GM21390 (cell line): ENCODE data around the gene DCAF10.
"Not testable (repeated sequence)": the region's sequence is repeated elsewhere in the genome, so short reads cannot be mapped to it uniquely, and the experiment has no call there.

ENCODE experiments used
- ATAC-seq: cut with Tn5 transposase; IDR thresholded peaks from one replicate; pipeline ENCODE4 v1.9.1; 2021; ENCODE audit not compliant: unreplicated experiment

DCAF10 gene

DNA sequence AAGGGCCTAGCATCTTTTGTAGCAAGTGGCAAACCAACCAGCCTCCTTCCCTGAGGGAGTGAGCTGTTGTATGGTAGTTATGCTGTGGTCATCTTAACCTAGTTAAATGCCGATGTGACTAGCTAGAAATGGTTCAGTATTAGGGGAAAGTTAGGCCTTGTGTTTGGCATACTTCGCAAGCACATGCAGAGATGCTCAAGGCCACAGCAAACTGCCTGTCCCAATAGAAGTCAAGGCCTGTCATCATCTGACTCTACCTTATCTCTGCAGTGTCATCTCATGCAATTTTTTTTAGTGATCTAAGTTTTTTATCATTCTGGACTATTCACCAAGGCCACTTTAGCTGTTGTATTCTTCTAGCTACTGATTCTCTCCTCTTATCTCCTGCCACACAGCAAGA lies 10.5 kb upstream of the DCAF10 start:
- ATAC-seq: no peak

DNA sequence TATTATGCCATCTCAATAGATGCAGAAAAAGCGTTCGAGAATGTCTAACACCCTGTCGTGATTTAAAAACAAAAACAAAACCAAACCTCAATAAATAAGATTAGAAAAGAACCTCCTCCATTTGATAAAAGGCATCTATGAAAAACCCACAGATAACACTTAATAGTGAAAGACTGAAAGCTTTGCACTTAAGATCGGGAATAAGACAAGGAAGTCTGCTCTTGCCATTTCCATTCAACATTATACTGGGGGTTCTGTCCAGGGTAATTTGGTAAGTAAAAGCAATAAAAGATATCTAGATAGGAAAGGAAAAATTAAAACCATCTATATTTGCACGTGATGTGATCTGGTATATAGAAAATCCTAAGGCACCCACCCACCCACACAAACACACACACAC lies 8.5 kb upstream of the DCAF10 start:
- ATAC-seq: no peak

DNA sequence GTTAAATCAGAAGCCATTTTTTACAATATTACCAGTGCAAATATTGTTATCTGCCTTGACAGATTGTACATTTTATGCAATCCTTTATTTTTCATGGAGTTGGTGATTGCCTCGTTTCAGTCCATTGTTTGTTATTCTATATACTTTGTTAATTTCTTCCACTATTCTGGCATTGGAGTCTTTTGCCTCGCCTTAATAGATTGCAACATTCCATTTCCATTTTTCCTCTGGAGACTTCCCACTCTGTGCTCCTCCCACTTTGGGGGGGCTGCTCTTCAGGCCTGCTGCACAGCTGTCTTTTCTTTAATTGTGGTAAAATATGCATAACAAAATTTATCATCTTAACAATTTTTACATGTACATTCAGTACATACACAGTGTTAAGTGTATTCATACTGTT lies 4.4 kb upstream of the DCAF10 start:
- ATAC-seq: no peak

DNA sequence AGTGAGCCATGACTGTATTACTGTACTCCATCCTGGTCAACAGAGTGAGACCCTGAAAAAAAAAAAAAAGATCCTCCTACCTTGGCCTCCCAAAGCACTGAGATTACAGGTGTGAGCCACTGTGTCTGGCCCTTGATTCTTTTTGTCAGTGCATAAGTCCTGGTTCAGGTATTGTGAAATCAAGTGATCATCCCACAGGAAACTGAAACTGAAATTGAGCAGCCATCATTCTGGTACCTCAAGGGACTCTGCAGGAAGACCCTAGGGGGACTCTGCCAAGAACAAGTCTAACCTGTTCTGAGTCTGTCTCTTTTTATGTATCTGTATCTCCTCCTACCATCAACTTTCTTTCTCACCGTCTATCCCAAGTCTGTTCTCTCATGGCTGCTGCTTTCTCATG lies 1.9 kb upstream of the DCAF10 start:
- ATAC-seq: no peak

DNA sequence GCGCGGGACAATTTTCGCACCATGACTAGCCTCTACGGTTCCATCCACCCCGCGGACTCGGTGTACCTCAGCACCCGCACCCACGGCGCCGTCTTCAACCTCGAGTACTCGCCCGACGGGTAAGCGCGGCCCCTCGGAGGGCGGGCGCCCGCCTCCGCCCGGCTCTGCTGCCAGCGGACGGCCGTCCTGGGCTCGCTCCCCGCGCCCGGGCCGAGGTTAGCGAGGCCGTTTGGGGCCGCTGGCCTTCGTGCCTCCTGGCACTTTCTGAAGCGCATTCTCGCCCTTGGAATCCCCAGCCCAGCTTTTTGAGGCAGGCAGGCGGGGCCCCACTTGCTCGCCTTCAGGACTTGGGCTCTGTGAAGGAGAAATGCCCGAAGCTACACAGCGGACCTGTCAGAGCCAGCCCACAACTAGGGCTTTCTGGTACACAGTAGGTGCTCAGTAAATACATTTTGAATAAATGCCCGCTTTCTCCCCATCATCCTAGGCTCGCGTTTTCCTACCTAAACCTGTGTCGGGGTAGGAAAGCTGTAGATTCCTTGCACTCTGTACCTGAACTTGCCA lies 772 bp downstream of the DCAF10 start:
- ATAC-seq: peak; percentile 41

DNA sequence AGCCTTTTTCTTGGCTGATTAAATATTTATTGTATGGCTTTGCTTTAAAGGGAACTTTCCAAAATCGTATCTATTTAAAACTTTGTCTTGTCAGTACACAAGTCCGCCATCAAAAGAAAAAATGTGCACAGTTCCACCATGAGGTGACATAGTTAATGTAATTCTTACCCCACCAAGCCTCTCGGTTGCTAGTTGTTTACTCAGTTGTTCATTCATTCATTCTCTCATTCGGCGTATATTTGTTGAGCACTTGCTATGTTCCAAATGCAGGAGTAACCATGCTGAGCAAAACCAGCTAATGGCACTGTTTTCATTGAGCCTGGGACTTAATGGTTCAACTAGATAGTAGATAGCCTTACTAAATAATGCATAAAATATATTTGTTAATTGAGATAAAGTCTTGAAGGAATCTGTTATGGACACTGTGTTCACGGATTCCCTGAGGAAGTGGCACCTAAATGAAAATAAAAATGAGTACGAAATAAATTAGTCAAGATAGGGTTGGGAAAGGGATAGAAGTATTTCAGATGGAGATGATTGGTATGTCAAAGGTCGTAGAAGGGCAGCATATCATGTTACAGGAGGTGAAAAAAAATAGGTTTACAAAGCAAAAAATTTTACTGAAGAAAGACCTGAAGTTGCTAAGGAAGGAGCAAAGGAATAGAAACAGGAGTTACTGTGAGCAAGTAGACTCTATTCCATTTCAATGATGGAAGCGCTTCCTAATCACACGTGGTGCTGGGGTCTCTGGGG lies 1.5 kb downstream of the DCAF10 start:
- ATAC-seq: no peak

DNA sequence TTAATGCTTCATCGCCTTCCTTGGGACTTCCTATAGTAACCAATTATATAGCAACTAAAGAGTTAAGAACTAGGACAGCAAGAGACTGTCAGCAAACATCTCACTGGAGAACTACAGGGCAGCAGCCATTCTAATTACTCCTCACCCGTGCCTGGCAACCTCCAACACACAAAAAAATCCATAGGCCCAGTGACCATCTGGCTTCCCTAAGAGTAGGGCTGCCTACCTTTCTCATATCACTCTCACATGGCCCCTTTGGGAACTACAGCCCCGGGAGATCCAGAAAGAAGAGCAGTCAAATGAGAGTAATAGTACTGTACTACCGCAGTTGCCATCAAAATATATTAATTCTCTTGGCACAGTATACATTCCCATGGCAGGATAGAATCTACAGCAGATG lies 5.7 kb downstream of the DCAF10 start:
- ATAC-seq: no peak

DNA sequence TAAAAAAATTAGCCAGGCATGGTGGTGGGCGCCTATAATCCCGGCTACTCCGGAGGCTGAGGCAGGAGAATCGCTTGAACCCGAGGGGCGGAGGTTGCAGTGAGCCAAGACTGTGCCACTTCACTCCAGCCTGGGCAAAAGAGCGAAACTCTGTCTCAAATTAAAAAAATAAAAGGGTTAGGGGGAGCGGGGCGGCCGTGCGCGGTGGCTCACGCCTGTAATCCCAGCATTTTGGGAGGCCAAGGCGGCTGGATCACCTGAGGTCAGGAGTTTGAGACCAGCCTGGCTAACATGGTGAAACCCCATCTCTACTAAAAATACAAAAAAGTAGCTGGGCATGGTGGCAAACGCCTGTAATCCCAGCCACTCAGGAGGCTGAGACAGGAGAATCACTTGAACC lies 9.1 kb downstream of the DCAF10 start:
- ATAC-seq: not testable (repeated sequence)

DNA sequence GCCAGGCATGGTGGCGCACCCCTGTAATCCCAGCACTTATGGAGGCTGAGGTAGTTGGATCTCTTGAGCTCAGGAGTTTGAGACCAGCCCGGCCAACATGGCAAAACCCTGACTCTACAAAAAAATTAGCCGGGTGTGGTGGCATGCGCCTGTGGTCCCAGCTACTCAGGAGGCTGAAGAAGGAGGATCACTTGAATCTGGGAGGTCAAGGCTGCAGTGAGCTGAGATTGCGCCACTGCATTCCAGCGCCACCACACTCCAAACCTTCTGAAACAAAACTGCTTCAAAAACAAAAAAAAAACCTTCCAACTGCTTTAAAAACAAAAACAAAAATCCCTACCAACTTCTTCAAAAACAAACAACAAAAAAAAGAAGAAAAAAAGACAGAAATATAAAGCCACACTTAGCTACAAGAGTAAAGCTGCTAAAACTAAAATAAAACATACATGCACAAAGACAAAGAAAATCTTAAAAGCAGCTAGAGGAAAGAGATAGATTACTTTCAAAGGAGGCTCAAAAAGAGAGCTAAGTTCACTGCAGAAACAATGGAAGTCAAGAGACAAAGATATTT lies 11.4 kb downstream of the DCAF10 start:
- no peak for ATAC-seq

DNA sequence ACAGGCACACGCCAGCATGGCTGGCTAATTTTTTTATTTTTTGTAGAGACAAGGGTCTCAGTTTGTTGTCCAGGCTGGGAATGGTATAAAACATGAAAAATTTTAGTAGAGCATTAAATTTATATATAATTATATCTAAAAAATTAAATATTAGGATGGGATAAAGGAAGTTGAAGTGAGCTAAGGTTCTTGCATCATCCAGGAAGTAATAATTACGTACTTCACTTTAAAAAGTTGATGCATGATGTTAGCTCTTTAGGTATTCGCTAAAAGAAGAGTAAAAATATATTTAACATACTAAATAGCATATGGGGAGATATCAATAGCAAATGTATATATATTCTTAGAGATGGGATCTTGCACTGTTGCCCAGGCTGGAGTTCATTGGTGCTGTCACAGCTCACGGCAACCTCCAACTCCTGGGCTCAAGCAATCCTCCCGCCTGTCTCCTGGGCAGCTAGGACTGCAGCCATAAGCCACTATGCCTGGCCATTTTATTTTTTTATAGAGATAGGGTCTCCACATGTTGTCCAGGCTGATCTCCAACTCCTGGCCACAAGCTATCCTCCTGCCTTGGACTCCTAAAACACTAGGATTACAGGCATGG lies 12.3 kb downstream of the DCAF10 start:
- ATAC-seq: no peak

DNA sequence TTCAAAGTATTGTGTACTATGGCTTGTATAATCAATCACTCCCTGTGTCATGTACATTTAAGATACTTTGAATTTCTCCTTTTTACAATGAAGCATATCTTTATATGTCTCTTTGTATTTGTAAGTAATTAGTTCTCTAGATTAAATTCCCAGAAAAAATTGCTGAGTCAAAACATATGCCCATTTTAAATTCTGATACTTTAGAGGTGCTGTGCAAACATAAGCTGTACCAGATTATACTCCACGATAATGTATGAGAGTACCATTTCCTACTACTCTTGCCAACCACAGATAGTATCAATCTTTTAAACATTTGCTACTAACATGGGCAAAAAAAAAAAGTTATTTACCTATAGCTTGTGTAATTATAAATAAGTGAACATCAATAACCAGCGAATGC lies 18.3 kb downstream of the DCAF10 start:
- no peak for ATAC-seq

DNA sequence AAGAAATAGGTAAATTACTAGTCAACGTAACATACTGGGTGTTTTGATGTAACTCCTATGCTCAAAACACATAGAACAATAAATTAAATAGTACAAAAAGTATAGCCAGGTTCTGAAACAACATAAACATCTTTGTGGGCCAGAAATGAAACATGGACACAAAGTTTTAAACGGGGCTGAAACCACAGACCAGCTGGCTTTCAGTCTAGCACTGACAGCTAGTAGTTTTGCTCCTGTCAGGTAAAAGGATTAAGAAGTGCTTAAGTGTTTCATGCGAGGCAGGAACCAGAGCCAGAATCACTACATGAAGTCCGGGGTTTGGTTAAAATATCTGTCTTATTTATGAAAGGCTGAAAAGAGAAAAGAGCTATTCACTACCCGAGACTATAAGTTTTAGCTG lies 19.5 kb downstream of the DCAF10 start:
- ATAC-seq: no peak

DNA sequence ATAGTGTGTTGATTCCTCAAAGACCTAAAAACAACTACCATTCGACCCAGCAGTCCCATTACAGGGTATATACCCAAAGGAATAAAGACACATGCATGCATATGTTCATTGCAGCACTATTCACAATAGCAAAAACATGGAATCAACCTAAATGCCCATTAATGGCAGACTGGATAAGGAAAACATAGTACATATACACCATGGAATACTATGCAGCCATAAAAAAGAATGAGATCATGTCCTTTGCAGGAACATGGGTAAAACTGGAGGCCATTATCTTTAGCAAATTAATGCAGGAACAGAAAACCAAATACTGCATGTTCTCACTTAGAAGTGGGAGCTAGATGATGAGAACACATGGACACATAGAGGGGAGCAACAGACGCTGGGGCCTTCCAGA lies 24.6 kb downstream of the DCAF10 start:
- ATAC-seq: not testable (repeated sequence)

DNA sequence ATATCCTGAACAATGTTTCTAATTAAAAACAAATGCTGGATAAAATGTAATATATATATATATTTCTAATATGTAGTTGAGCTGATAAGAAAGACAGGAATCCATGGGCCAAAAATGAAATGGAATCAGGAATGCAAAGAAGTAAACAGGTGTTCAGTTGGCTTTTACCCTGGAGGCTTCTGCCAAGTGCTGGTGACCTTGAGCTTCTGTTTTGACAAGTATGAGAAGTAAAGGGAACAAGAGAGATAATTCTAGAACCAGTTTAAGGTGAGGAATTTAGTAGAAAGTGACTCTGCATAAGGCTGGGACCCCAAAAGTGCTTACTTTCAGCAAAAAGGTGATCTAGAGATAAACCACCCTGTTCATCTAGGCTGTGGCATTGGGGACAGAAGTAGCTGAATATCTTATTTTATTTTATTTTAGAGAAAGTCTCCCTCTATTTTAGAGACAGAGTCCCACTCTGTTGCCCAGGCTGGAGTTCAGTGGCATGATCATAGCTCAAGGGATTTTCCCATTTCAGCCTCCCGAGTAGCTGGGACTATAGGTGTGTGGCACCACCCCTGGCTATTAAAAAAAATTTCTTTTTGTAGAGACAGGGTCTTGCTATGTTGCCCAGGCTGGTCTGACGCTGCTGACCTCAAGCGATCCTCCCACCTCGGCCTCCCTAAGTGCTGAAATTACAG lies 27.0 kb downstream of the DCAF10 start:
- ATAC-seq: no peak

DNA sequence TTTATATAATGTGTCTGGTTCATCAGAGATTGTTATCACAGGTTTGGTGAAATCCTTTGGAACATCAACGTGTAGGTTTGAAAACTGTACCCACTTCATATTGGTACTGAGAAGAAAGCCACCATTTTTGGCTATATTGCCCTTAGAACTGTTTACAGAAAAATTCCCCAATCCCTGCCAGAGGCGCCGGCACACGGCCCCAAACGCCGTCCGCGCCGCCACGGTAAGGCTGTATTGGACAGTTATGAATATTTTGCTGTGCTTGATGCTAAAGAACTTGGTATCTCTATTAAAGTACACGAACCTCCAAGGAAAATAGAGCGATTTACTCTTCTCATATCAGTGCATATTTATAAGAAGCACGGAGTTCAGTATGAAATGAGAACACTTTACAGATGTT lies 35.2 kb downstream of the DCAF10 start:
- ATAC-seq: no peak

DNA sequence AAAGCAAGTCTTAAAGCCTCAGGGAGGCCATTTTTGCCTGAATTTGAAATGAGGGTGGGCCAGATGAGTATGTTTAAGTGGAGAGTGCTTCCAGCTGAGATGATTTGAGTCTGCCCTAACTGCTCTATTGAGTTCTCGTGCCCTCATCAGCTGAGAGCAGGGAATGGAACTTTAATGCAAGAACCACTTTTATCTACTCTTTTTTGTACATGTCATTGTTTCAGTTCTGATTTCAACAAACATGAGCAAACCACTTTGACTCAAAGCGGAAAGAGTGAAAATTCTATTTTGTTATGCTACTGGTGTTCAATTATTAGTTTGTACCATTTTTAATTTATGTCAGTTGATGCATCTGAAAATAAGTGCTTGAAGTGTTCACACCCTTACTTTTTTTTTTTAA lies 35.8 kb downstream of the DCAF10 start:
- ATAC-seq: peak; percentile 88

DNA sequence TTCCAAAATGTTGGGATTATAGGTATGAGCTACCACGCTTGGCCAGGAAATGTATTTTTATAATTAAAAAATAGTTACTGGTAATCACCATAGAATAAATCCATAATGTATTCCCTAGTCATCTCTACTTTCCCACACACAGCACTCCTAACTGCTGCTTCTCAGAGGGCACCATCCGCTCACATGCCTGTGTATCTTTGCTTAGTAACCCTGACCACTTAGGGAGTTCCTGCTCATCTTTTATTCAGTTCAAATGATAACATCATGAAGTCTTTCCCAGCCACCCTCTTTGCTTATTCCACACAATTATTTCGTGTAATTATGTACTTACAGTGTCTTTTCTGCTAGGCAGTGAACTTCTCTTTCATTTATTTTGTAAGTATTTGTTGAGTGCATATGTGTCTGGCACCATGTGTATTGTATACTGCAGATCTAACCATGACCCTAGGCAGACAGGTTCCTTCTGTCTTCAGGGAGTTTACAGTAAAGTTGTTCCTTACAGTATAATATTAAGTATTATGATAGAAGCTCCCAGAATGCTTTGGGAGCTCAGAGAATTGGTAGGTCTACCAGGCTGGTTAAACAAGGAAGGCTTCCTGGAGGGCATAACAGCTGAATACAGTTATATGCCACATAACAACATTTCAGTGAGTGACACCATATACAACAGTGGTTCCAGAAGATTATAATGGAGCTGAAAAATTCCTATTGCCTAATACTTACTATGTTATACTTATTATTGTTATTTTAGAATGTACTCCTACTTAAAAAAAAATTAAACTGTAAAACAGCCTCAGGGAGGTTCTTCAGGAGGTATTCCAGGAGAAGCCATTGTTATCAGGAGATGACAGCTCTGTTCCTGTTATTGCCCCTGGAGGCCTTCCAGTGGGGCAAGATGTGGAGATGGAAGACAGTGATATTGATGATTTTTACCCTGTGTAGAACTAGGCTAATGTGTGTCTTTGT lies 39.2 kb downstream of the DCAF10 start:
- ATAC-seq: no peak

DNA sequence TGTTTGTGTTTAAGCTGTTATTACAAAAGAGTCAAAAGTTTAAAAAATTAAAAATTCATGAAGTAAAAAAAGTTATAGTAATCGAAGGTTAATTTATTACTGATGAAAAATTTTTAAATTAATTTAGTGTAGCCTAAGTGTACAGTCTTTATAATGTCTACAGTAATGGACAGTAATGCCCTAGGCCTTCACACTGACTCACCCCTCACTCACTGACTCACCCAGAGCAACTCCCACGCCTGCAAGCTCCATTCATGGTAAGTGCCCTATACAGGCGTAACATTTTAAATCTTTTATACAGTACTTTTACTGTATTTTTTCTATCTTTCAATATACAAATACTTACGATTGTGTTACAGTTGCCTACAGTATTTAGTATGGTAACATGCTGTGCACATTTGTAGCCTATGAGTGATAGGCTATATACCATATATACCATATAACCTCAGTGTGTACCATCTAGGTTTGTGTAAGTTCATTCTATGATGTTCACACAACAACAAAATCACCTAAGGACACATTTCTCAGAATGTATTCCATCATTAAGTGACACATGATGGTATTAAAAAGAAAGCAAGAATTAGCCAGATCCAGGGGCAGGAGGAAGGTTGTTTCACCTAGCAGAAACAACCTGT lies 40.1 kb downstream of the DCAF10 start:
- ATAC-seq: no peak

DNA sequence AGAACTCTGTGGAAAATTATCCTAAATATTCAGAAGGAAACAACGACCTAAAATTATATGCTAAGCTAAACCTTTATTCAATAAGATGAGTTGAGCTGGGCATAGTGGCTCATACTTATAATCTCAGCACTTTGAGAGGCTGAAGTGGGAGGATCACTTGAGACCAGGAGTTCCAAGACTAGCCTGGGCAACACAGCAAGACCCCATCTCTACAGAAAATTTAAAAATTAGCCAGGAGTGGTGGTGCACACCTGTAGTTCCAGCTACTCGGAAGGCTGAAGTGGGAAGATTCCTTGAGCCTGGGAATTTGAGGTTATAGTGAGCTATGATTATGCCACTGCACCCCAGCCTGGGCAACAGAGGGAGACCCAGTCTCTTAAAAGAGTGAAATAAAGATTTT lies 51.6 kb downstream of the DCAF10 start:
- ATAC-seq: no peak

DNA sequence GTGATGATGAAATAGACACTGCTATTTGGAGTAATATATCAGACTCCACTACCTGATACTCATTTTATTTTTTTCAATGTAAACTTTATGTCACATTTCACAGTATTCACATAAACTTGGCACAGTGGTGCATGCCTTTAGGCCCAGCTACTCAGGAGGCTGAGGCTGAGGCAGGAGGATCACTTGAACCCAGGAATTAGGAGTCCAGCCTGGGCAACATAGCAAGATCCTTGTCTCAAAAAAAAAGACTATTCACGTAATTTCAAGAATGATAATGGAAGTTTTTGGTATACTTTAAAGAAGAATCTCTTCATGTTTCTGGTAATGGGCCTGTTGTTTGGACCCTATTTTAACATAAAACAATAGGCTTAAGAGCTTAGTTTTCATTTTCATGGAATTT lies 56.0 kb downstream of the DCAF10 start:
- no peak for ATAC-seq
